Measurements from ENCODE around the gene ACKR3.

Gene ACKR3

GRCh38 chr2:236570081-236570868 is 650 bp downstream of the ACKR3 start:
- no peak for DNase-seq

- peak; percentile 56 for DNase-seq
Observed at GRCh38 chr2:236571145-236571544, 1.5 kb downstream of the ACKR3 start.

GRCh38 chr2:236572482-236572881 is 2.9 kb downstream of the ACKR3 start:
- DNase-seq, result no peak

GRCh38 chr2:236573066-236573929 is 3.7 kb downstream of the ACKR3 start:
- DNase-seq, result no peak

GRCh38 chr2:236574000-236574399 is 4.4 kb downstream of the ACKR3 start:
- DNase-seq, result no peak

GRCh38 chr2:236574424-236575145 is 5.0 kb downstream of the ACKR3 start:
- no peak for DNase-seq

GRCh38 chr2:236575510-236575909 is 5.9 kb downstream of the ACKR3 start:
- no peak for DNase-seq

GRCh38 chr2:236576087-236576486 is 6.5 kb downstream of the ACKR3 start:
- no peak for DNase-seq

GRCh38 chr2:236576953-236577352 is 7.3 kb downstream of the ACKR3 start:
- DNase-seq, result no peak

GRCh38 chr2:236577481-236578410 is 8.1 kb downstream of the ACKR3 start:
- DNase-seq, result no peak

GRCh38 chr2:236578411-236578846 is 8.8 kb downstream of the ACKR3 start:
- no peak for DNase-seq

- DNase-seq, result no peak
Observed at GRCh38 chr2:236579048-236579745, 9.6 kb downstream of the ACKR3 start.

GRCh38 chr2:236579746-236580315 is 10.2 kb downstream of the ACKR3 start:
- no peak for DNase-seq

- DNase-seq, result no peak
Observed at GRCh38 chr2:236580746-236581355, 11.2 kb downstream of the ACKR3 start.

- DNase-seq, result no peak
Observed at GRCh38 chr2:236581546-236581945, 11.9 kb downstream of the ACKR3 start.

GRCh38 chr2:236582968-236583367 is 13.3 kb downstream of the ACKR3 start:
- DNase-seq, result peak; percentile 25

GRCh38 chr2:236583621-236584203 is 14.1 kb downstream of the ACKR3 start:
- DNase-seq, result peak; percentile 23

GRCh38 chr2:236584521-236585384 is 15.1 kb downstream of the ACKR3 start:
- DNase-seq, result peak; percentile 20

GRCh38 chr2:236585966-236586365 is 16.3 kb downstream of the ACKR3 start:
- DNase-seq, result no peak

Data from right forelimb (tissue), 1 donor.